Superior temporal gyrus (tissue), 1 donor: Measurements from ENCODE around the gene UBXN7.
"Not testable (repeated sequence)": the region's sequence is repeated elsewhere in the genome, so short reads cannot be mapped to it uniquely, and the experiment has no call there.

Experiments
- DNase-seq: peaks from one replicate; pipeline ENCODE4 v3.0.0-alpha.2; 2016; ENCODE audit errors: extremely low spot score

The UBXN7 gene

GRCh38 chr3:196356556-196356955 lies 75.7 kb downstream of the UBXN7 start:
- DNase-seq, result no peak

GRCh38 chr3:196355668-196356067 lies 76.6 kb downstream of the UBXN7 start:
- no peak for DNase-seq

- DNase-seq, result no peak
These were observed 78.1 kb downstream of the UBXN7 start for GRCh38 chr3:196354132-196354531.

DNA sequence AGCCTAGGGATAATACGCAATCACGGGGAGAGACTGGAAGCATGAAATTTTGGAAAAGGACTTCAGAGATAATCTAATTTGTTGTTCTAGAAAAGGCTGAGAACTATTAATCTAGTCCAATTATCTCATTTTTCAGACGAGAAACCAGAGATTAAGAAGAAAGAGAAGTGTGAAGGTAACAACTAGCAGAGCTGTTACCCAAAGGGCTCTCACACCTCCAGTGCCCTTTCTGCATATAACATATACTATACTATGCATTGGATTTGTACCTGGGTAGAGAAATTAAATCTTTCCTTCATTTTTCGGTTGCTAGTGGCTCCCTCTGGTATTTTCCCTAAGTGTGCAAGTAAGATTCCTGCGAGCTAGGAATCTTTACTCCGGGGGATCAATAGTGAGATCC lies 80.7 kb downstream of the UBXN7 start:
- DNase-seq, result no peak

DNA sequence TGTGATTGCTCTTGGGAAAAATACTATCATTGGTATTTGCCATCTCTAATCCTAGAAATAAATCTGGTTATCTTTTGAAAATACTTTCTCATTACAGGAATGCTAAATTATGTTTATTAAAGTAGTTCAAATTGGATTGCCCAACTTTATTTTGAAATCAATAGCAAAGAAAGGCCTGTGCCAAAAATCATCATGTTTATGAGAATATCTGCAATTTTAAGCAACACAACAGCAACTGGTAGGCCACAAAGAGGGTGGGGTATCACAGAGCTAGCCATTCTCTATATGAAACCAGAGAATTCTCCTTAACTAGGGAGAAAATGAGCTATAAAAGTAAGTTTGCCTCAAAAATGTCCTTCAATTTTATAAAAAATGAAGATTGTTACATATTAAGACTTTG lies 82.2 kb downstream of the UBXN7 start:
- no peak for DNase-seq

- no peak for DNase-seq
These were observed 83.5 kb downstream of the UBXN7 start for GRCh38 chr3:196348698-196349097.

- DNase-seq, result no peak
These were observed 87.6 kb downstream of the UBXN7 start for GRCh38 chr3:196344663-196345062.

DNA sequence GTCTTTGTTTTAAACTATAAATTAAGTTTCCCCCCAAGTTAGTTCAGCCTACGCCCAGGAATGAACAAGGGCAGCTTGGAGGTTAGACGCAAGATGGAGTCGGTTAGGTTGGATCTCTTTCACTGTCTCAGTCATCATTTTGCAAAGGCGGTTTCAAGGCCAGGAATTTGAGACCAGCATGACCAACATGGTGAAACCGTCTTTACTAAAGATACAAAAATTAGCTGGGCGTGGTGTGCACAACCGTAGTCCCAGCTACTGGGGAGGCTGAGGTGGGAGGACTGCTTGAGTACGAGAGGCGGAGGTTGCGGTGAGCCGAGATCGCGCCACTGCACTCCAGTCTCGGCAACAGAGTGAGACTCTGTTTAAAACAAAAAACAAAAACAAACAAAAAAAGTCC lies 88.3 kb downstream of the UBXN7 start:
- DNase-seq, result not testable (repeated sequence)

DNA sequence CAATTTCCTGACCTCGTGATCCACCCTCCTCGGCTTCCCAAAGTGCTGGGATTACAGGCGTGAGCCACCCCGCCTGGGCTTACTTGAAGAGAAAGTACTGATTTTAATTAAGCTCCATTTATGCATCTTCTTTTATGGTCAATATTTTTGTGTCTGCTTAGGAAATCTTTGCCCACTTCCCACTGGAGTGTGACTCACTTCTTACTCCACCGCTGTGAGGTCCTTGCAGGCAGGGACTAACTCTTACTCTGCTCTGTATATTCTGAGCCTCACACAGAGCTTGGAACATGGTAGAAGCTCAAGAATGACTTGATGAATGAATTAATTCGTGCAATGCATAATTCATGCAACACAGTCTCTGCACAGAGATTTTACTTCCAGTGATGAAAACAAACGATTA lies 91.1 kb downstream of the UBXN7 start:
- no peak for DNase-seq

GRCh38 chr3:196340466-196340865 lies 91.8 kb downstream of the UBXN7 start:
- no peak for DNase-seq

GRCh38 chr3:196339493-196340254 lies 92.6 kb downstream of the UBXN7 start:
- DNase-seq, result no peak

GRCh38 chr3:196339044-196339443 lies 93.2 kb downstream of the UBXN7 start:
- DNase-seq, result no peak

DNA sequence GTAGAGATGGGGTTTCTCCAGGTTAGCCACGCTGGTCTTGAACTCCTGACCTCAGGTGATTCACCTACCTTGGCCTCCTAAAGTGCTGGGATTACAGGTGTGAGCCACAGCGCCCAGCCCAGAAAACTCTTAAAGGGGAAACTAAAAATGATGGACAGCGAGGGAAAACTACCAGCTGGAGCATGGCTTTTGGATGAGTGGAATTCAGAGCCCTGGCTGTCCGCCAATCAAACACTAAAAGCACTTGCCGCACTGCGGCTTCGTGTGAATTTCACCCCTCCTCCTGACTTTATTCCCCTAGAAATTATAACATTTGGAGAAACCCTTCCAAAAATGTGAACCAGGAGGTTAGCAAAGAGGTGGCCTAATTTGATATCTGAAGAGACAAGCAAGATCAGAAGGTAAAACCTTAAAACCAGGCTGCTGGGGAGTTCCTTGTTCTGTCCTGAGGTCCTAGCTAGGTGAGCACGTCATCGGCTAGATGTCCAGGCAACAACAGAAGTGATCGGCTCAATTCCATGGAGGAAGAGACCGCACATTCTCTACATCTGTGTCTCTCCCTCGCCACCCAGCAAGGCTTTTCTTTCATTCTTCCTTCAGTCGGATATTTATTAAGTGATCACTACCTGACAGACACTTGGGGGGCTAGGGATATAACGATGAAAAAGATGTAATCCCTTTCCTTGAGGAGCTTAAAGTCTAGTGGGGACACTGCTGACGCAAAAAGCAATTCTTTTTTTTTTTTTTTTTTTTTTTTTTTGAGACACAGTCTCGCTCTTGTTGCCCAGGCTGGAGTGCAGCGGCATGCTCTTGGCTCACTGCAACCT lies 95.7 kb downstream of the UBXN7 start:
- DNase-seq, result no peak

DNA sequence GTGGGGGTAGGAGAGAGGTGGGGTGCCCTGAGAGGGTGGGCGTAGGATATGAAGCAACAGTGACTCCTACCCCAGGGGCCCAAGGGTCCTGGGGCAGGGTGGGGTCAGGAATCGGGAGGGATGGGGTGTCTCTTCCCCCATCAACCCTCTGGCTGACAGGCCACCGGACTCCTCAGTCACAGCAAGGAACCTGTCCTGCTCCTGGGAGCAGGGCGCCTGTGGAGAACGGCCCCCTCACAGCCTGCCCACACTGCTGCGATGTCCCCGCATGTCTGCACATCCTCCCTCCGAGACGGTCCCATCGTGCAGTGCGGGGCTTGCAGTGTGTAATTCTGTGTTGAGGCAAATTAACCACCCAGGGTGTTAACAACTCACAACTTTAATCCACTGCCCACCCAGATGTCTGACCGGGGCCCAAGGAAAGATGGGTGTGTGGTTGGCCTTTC lies 96.7 kb downstream of the UBXN7 start:
- DNase-seq, result no peak

GRCh38 chr3:196334982-196335381 lies 97.2 kb downstream of the UBXN7 start:
- DNase-seq, result no peak

DNA sequence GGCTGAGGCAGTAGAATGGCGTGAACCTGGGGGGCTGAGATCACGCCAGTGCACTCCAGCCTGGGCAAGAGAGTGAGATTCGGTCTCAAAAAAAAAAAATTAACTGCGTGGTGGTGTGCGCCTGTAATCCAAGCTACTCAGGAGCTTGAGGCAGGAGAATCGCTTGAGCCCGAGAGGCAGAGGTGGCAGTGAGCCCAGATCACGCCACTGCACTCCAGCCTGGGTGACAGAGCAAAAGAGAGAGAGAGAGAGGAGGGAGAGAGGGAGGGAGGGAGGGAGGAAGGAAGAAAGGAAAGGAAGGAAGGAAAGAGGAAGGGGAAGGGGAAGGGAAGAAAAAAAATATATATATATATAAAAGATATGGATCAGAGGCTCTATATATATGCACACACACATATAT lies 100.1 kb downstream of the UBXN7 start:
- no peak for DNase-seq

GRCh38 chr3:196327405-196327804 lies 104.8 kb downstream of the UBXN7 start:
- DNase-seq, result no peak

- DNase-seq, result no peak
These were observed 105.3 kb downstream of the UBXN7 start for GRCh38 chr3:196326936-196327335.

DNA sequence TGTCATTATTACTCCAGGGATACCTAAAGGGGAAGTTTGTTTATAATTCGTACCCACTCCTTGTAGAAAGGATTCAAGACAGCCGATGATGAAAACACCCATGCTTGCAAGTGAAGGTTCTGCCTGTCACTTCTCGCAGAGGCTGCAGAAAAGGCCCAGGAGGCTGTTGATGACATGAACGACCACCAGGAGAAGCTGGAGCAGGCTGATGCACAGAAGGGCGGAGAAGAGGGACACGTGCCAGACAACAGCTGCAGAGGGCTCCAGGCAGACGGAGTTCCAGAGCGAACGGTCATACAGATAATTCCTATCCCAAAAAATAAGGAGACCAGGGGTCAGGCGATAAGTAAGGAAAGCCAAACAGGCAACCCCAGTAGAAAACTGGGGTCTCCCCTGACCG lies 108.5 kb downstream of the UBXN7 start:
- DNase-seq, result no peak

GRCh38 chr3:196323016-196323415 lies 109.2 kb downstream of the UBXN7 start:
- DNase-seq, result no peak

- DNase-seq, result no peak
These were observed 111.1 kb downstream of the UBXN7 start for GRCh38 chr3:196321162-196321561.

- no peak for DNase-seq
These were observed 112.1 kb downstream of the UBXN7 start for GRCh38 chr3:196320137-196320536.
